ENCODE measurements around the gene THADA. TPM values are rescaled to one million over a fixed set of nuclear protein-coding genes. Genes with fewer than 3 reads are reported as not detected.
A peak's percentile ranks its signal among the peaks of the same experiment; 100 is the strongest.
"Not testable (repeated sequence)": the region's sequence is repeated elsewhere in the genome, so short reads cannot be mapped to it uniquely, and the experiment has no call there.

Gene THADA
- polyA plus RNA-seq, 1 donor (not counting 4 experiments of a cell fraction or from before 2014, with no cell fraction given): 22.6 TPM

- dilution Hi-C loops (cut with MboI; ENCODE audit: extremely low pct_ligation_motif_present, low sequenced_read_pairs): no loop called here
- Histone ChIP-seq H2AFZ (ENCODE audit: control insufficient read depth, low read length) (no peak overlapping the region), H3K36me3 (ENCODE audit: control insufficient read depth in 2 of 2, extremely low read depth in 1 of 2, insufficient read depth in 2 of 2, low read length in 2 of 2) (no peaks in the 10 kb centered on the region), H3K27me3 (ENCODE audit: control insufficient read depth, extremely low read depth, insufficient read depth, low read length) (no peaks in the 10 kb centered on the region), H3K27ac (ENCODE audit: control insufficient read depth, insufficient read depth, low read length) (no peak overlapping the region), H3K9me3 (ENCODE audit: control insufficient read depth, low read depth, low read length) (no peaks in the 10 kb centered on the region), H3K9ac (ENCODE audit: control insufficient read depth, extremely low read depth, insufficient read depth, low read length) (no peak overlapping the region), H3K79me2 (ENCODE audit: control insufficient read depth, insufficient read depth, low read length) (no peaks in the 10 kb centered on the region), H3K9me1 (ENCODE audit: control insufficient read depth, extremely low read depth, insufficient read depth, low read length) (no peaks in the 10 kb centered on the region), H3K4me1 (ENCODE audit: control insufficient read depth, extremely low read depth, insufficient read depth, low read length) (peaks cover 18% of the 10 kb centered on the region), H4K20me1 (ENCODE audit: control insufficient read depth, extremely low read depth, insufficient read depth, low read length) (no peaks in the 10 kb centered on the region), H3K4me2 (ENCODE audit: control insufficient read depth, extremely low read depth, insufficient read depth, low read depth, low read length) (no peak overlapping the region), H3K4me3 (ENCODE audit: control insufficient read depth in 2 of 3, extremely low read depth in 1 of 3, insufficient read depth in 2 of 3, low read depth in 1 of 3, low read length in 3 of 3) (no peak overlapping the region)
- DNase-seq (ENCODE audit: low read depth, low spot score): no peak
- FAIRE-seq: peak; percentile 17
- no peak for TF ChIP-seq CTCF (optimal IDR thresholded peaks at IDR 0.05 in 1 of 3, IDR thresholded peaks at IDR 0.05 in 1 of 3, conservative IDR thresholded peaks at IDR 0.05 in 1 of 3; ENCODE audit: extremely low read depth in 1 of 3, insufficient read depth in 2 of 3, low read length in 3 of 3)
- no peak for TF ChIP-seq EZH2 (IDR thresholded peaks at IDR 0.05; ENCODE audit: low read length)
Measured at GRCh38 chr2:43534569-43534968, 61.3 kb downstream of the THADA start.

- H4K20me1 ChIP-seq (ENCODE audit: control insufficient read depth, extremely low read depth, insufficient read depth, low read length); H2AFZ ChIP-seq (ENCODE audit: control insufficient read depth, low read length); H3K4me2 ChIP-seq (ENCODE audit: control insufficient read depth, extremely low read depth, insufficient read depth, low read depth, low read length); H3K36me3 ChIP-seq (ENCODE audit: control insufficient read depth in 2 of 2, extremely low read depth in 1 of 2, insufficient read depth in 2 of 2, low read length in 2 of 2); dilution Hi-C loops (cut with MboI; ENCODE audit: extremely low pct_ligation_motif_present, low sequenced_read_pairs); H3K9ac ChIP-seq (ENCODE audit: control insufficient read depth, extremely low read depth, insufficient read depth, low read length); FAIRE-seq; H3K9me1 ChIP-seq (ENCODE audit: control insufficient read depth, extremely low read depth, insufficient read depth, low read length); H3K27ac ChIP-seq (ENCODE audit: control insufficient read depth, insufficient read depth, low read length); H3K27me3 ChIP-seq (ENCODE audit: control insufficient read depth, extremely low read depth, insufficient read depth, low read length); H3K9me3 ChIP-seq (ENCODE audit: control insufficient read depth, low read depth, low read length); H3K4me1 ChIP-seq (ENCODE audit: control insufficient read depth, extremely low read depth, insufficient read depth, low read length); H3K79me2 ChIP-seq (ENCODE audit: control insufficient read depth, insufficient read depth, low read length); H3K4me3 ChIP-seq (ENCODE audit: control insufficient read depth in 2 of 3, extremely low read depth in 1 of 3, insufficient read depth in 2 of 3, low read depth in 1 of 3, low read length in 3 of 3); DNase-seq (ENCODE audit: low read depth, low spot score): not testable (repeated sequence)
Measured at GRCh38 chr2:43532572-43532971, 63.3 kb downstream of the THADA start.

GRCh38 chr2:43531251-43531650 lies 64.6 kb downstream of the THADA start:
- no peak for FAIRE-seq

More at GRCh38 chr2:43531251-43531650, 64.6 kb downstream of the THADA start:
- no peaks in the 10 kb centered on the region for H4K20me1 ChIP-seq (ENCODE audit: control insufficient read depth, extremely low read depth, insufficient read depth, low read length)
- no peak overlapping the region for H3K4me3 ChIP-seq (ENCODE audit: control insufficient read depth in 2 of 3, extremely low read depth in 1 of 3, insufficient read depth in 2 of 3, low read depth in 1 of 3, low read length in 3 of 3)
- no peak overlapping the region for H3K4me2 ChIP-seq (ENCODE audit: control insufficient read depth, extremely low read depth, insufficient read depth, low read depth, low read length)
- no peak overlapping the region for H3K27ac ChIP-seq (ENCODE audit: control insufficient read depth, insufficient read depth, low read length)
- no peak for DNase-seq (ENCODE audit: low read depth, low spot score)
- no peaks in the 10 kb centered on the region for H3K9me3 ChIP-seq (ENCODE audit: control insufficient read depth, low read depth, low read length)
- TF ChIP-seq CTCF (optimal IDR thresholded peaks at IDR 0.05 in 1 of 3, IDR thresholded peaks at IDR 0.05 in 1 of 3, conservative IDR thresholded peaks at IDR 0.05 in 1 of 3; ENCODE audit: extremely low read depth in 1 of 3, insufficient read depth in 2 of 3, low read length in 3 of 3) (no peak), EZH2 (IDR thresholded peaks at IDR 0.05; ENCODE audit: low read length) (no peak)
- no peak overlapping the region for H2AFZ ChIP-seq (ENCODE audit: control insufficient read depth, low read length)
- dilution Hi-C loops (cut with MboI; ENCODE audit: extremely low pct_ligation_motif_present, low sequenced_read_pairs): no loop called here
- H3K9ac ChIP-seq (ENCODE audit: control insufficient read depth, extremely low read depth, insufficient read depth, low read length): no peak overlapping the region
- H3K79me2 ChIP-seq (ENCODE audit: control insufficient read depth, insufficient read depth, low read length): no peaks in the 10 kb centered on the region
- no peaks in the 10 kb centered on the region for H3K36me3 ChIP-seq (ENCODE audit: control insufficient read depth in 2 of 2, extremely low read depth in 1 of 2, insufficient read depth in 2 of 2, low read length in 2 of 2)
- H3K9me1 ChIP-seq (ENCODE audit: control insufficient read depth, extremely low read depth, insufficient read depth, low read length): no peaks in the 10 kb centered on the region
- no peaks in the 10 kb centered on the region for H3K4me1 ChIP-seq (ENCODE audit: control insufficient read depth, extremely low read depth, insufficient read depth, low read length)
- H3K27me3 ChIP-seq (ENCODE audit: control insufficient read depth, extremely low read depth, insufficient read depth, low read length): no peaks in the 10 kb centered on the region

Measured in keratinocyte (primary cell).